HG03025 (cell line): ENCODE measurements around the gene MICA.
"Not testable (repeated sequence)": the region's sequence is repeated elsewhere in the genome, so short reads cannot be mapped to it uniquely, and the experiment has no call there.

Experiments used
- ATAC-seq: cut with Tn5 transposase; IDR thresholded peaks from one replicate; pipeline ENCODE4 v1.9.1; 2021; ENCODE audit warnings: mild to moderate bottlenecking, moderate library complexity; ENCODE audit not compliant: unreplicated experiment, low FRiP score

The MICA gene

GRCh38 chr6:31403283-31404060, at the start of gene MICA:
MICA (plus strand) TSS chr6:31403595; CDS start chr6:31403633, 38 bp downstream.
- ATAC-seq, result no peak

GRCh38 chr6:31354158-31354863, 49.1 kb upstream of the MICA start:
- no peak for ATAC-seq

GRCh38 chr6:31354864-31355582, 48.4 kb upstream of the MICA start:
- ATAC-seq, result no peak

- ATAC-seq, result no peak
Measured at GRCh38 chr6:31355583-31355948, 47.8 kb upstream of the MICA start.

GRCh38 chr6:31356216-31356945, 47.0 kb upstream of the MICA start:
- ATAC-seq, result no peak

DNA sequence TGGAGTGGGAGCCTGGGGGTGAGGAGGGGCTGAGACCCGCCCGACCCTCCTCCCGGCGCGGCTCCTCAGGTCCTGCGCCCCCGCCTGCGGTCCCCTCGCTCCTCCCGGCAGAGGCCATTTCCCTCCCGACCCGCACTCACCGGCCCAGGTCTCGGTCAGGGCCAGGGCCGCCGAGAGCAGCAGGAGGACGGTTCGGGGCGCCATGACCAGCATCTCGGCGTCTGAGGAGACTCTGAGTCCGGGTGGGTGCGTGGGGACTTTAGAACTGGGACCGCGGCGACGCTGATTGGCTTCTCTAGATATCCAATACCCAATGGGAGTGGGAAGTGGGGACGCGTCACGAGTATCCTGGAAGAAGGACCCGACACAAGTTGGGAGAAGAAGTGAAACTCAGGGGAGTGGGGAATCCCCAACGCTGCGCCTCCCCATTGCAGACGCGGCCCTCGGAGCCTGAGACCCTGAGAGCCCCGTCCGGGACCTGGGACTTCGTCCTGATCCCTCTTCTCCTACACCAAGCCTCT, 46.4 kb upstream of the MICA start, which contains the start of gene HLA-B:
Gene HLA-B, minus strand, starts transcription at position 234 of the 521 bp plus-strand sequence. Its CDS starts 21 bp downstream, at position 213.
- peak; percentile 68 for ATAC-seq

- ATAC-seq, result no peak
Measured at GRCh38 chr6:31357886-31358285, 45.5 kb upstream of the MICA start.

DNA sequence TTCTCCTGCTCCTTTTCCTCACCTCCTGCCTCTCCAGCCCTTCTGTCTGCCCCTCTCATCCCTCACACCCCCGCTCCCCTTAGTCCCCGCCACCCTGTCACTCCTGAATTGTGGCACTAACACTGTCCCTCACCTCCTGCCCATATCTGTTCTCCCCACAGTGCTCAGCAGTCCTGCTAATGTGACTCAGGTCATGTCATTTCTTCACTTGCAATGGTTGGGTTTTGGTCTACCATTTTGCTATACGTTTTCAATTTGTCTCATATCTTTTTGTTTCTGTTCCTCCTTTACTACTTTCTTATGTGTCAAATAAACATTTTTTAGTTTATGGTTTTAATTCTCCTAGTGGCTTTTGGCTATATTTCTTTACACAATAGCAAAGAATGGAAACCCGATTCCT, 45.1 kb upstream of the MICA start:
- ATAC-seq, result no peak

- ATAC-seq, result no peak
Measured at GRCh38 chr6:31359581-31359980, 43.8 kb upstream of the MICA start.

DNA sequence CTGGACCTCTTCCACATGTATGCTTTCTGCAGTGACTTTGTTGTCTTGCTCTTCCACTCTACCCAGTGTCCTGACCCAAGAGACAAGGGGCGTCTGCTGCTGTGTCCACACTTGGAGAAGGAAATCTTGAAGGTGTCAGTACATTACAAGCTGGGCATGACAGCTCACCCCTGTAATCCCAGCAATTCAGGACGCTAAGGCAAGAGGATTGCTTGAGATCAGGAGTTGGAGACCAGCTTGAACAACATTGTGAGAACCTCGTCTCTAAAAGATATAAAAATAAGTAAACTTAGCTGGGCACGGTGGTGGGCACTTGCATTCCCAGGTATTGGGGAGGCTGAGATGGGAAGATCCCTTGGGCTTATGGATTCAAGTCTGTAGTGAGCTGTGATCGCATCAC, 40.6 kb upstream of the MICA start:
- no peak for ATAC-seq

- ATAC-seq, result no peak
Measured at GRCh38 chr6:31363811-31364210, 39.6 kb upstream of the MICA start.

DNA sequence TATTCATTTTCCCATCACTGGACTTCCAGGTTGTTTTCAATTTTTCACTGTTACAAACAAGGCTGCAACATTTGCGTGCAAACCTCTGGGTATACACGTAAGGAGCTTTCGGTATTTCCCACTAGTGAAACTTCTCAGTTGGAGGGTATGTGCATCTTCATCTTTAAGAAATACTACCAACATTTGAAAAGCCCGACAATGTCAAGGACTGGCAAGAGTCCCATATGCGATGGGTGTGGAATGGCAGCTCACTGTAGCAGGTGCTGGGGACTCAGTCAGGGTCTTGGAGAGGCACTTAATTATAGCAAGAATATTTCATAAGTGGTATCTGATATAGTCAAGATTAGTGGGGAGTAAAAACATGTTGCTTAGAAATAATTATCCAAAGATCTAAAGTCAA, 37.5 kb upstream of the MICA start:
- no peak for ATAC-seq

- ATAC-seq, result peak; percentile 57
Measured at GRCh38 chr6:31366693-31367470, 36.5 kb upstream of the MICA start.

GRCh38 chr6:31368461-31368860, 34.9 kb upstream of the MICA start:
- ATAC-seq, result no peak

DNA sequence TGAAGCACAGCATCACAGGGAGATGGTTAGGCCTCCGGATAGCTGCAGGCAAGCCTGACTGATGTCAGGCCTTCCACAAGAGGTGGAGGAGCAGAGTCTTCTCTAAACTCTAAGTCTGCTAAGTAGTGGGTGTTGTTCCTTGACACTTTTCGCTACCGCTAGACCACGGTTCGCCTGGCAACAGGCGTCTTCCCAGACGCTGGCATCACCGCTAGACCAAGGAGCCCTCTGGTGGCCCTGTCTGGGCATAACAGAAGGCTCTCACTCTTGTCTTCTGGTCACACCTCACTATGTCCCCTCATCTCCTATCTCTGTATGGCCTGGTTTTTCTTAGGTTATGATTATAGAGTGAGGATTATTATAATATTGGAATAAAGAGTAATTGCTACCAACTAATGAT, 29.3 kb upstream of the MICA start:
- ATAC-seq, result not testable (repeated sequence)

GRCh38 chr6:31375699-31376098, 27.7 kb upstream of the MICA start:
- no peak for ATAC-seq

- no peak for ATAC-seq
Measured at GRCh38 chr6:31377029-31377428, 26.4 kb upstream of the MICA start.

DNA sequence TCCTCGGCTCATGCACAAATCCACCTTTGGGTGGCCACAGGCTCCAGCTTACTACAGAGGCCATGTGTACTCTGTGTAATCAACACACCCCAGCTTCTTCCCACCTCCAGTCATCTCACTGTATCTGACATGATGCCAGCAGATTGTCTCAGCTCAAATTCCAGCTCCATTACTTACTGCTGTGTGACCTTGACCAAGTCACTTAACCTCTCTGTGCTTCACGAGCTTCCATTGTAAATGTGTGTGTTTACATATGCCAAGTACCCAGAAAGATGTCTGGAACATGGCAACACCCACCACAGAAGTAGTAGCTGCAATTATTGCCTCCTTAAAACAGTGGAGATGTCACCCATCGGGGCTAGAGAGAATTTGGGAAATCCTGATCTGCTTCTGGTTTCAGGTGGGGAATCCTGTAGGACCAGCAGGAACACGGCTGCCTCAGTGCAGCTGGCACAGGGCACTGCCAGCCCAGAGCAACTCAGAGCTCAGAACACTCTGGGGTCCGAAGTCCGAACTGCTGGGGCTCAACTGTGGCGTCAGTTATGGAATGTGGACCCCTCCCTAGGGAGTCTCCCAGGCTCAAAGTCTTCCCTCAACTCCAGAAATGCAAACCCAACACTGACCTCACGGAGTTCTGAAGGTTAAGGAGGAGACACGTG, 25.2 kb upstream of the MICA start:
- ATAC-seq, result no peak

- ATAC-seq, result no peak
Measured at GRCh38 chr6:31378721-31379103, 24.7 kb upstream of the MICA start.
